GM12872 (cell line): ENCODE data around the gene WNK2.

ENCODE experiments used
- CTCF ChIP-seq: IDR thresholded peaks from 3 replicates; pipeline ENCODE4 v1.5.1; 2011; ENCODE audit warnings: low read depth, mild to moderate bottlenecking, low read length, moderate library complexity; ENCODE audit not compliant: insufficient read depth

The WNK2 gene

DNA sequence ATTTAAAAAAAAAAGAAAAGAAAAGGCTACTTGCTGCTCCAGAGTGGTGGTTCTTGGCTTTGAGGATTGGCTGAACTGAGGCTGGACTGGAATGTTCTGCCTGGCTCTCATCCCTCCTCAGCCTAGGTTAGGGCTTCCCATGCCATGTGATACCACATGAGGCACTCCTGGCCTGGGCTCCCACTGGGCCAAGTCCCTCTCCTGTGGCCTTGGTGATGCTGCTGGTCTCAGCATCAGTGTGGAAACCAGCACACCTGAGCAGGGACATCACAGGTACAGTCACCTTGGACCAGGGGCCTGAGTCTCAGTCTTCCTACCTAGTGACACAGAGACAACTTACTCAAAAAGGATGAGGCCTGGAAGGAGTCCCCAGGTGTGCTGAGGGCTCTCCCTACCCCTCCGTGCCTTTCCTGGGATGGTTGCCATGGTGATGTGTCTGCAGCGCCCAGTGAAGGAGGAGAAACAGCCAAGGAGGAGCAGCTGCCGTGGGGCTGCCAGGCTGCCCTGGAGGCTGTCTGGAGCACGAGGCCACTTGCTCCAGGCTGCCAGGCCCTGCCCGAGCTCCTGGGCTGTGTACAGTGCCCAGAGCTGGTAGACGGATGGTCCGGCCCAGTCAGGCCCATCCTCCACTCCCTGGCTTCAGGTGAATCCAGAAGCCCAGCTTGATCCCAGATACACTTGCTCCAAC lies 71.0 kb downstream of the WNK2 start:
- no peak for TF ChIP-seq CTCF

- TF ChIP-seq CTCF, result no peak
These were observed 71.5 kb downstream of the WNK2 start for GRCh38 chr9:93255494-93255867.

GRCh38 chr9:93255994-93256877 lies 72.3 kb downstream of the WNK2 start:
- TF ChIP-seq CTCF, result no peak

DNA sequence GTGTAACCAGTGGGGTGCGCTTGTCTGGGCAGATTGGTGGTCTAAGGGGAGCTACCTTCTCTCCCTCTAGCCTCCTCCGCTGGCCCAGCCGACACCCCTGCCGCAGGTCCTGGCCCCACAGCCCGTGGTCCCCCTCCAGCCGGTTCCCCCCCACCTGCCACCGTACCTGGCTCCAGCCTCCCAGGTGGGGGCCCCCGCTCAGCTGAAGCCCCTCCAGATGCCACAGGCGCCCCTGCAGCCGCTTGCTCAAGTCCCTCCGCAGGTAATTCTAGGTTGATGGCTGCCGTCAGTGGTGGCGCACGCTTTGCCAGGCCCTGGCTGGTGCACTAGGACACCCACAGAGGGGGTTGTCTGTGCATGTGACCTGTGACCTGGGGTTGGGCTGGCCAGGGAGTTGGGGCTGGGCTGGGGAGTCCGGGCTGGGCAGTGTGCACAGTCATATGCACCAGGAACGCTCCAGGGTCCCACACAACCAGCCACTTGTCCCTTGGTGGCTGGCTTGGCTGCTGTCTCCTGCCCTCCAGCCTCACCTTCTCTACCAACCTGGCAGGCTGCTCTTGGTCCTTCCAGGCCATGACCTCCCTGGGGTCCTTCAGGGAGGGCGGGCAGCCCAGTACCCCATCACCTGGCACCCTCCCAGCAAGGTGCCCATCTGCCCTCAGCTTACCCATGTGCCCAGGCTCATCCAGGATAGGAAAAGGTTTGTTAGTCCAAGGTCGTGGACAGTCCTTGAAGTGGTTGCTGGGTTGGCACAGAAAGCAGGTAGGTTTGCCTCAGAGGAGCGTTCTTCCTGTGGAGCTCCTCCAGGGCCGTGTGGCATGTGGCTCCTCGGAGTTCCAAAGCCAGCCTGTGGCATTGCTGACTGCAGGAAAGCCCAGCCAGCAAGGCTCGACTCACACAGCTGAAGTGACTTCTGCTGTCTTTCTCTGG lies 73.2 kb downstream of the WNK2 start:
- TF ChIP-seq CTCF, result no peak

GRCh38 chr9:93257808-93258331 lies 73.9 kb downstream of the WNK2 start:
- TF ChIP-seq CTCF, result no peak

DNA sequence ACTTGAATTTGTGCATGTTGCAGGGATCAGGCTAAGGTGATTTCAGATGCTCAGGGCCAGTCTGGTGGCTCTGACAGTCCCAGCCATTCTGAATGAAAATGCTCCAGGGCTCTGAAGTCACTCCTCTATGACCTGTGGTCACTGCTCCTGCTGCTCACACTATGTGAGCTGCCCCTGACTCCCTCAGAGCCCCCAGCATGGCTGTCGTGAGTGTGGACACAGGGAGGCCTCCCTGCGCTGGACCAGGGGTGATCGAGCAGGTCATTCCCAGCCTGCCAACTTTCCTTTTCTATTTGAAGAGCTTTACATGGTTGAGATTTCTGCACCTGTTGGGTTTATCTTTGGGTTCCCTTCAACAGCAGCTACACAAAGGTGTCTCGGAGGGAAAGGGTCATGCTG lies 74.5 kb downstream of the WNK2 start:
- TF ChIP-seq CTCF, result no peak

GRCh38 chr9:93258818-93259489 lies 75.0 kb downstream of the WNK2 start:
- TF ChIP-seq CTCF, result no peak
